ENCODE data around the gene A2ML1. TPM values are rescaled to one million over a fixed set of nuclear protein-coding genes. Genes with fewer than 3 reads are reported as not detected.

The A2ML1 gene
- total and polyA plus RNA-seq, 4 donors, result 0.04 to 1.1 (median 0.06) TPM; not detected in 1

GRCh38 chr12:8823565-8824300 lies 1.3 kb downstream of the A2ML1 start:
- Histone ChIP-seq H3K36me3 (ENCODE audit: control insufficient read depth in 4 of 4, insufficient read depth in 4 of 4, low read length in 4 of 4) (no peaks in the 10 kb centered on the region), H3K27ac (ENCODE audit: low read depth in 1 of 2, low read length in 1 of 2) (no peak overlapping the region), H3K4me3 (no peak overlapping the region), H3K9ac (ENCODE audit: insufficient read depth in 1 of 2, low read length in 2 of 2) (no peak overlapping the region), H3K27me3 (ENCODE audit: control insufficient read depth in 3 of 3, insufficient read depth in 3 of 3, low read length in 2 of 3) (no peaks in the 10 kb centered on the region), H3K4me1 (ENCODE audit: control insufficient read depth in 5 of 5, insufficient read depth in 5 of 5, low read length in 5 of 5) (peaks cover 0 to 4% (median 0%) of the 10 kb centered on the region in 5 donors), H3K9me3 (ENCODE audit: control insufficient read depth in 4 of 4, insufficient read depth in 3 of 4, low read length in 3 of 4) (no peaks in the 10 kb centered on the region)
- WGBS, 2 donors, result 44 to 65% methylated on average over 8 of the region's 8 CpGs
- peak; percentile 50 for TF ChIP-seq CTCF (IDR thresholded peaks at IDR 0.05; ENCODE audit: control extremely low read depth, extremely low read depth)
- DNase-seq (peak; percentile 47 to 69 (median 69)), ATAC-seq (ENCODE audit: insufficient read depth, low FRiP score) (no peak)

- WGBS, 2 donors, result 88 to 89% methylated on average over 4 of the region's 4 CpGs
- no peak overlapping the region for H3K27ac ChIP-seq (ENCODE audit: low read depth in 1 of 2, low read length in 1 of 2)
- peaks cover 0 to 4% (median 0%) of the 10 kb centered on the region in 5 donors for H3K4me1 ChIP-seq (ENCODE audit: control insufficient read depth in 5 of 5, insufficient read depth in 5 of 5, low read length in 5 of 5)
- H3K36me3 ChIP-seq (ENCODE audit: control insufficient read depth in 4 of 4, insufficient read depth in 4 of 4, low read length in 4 of 4), result no peaks in the 10 kb centered on the region
- no peak for ATAC-seq (ENCODE audit: insufficient read depth, low FRiP score)
- no peak overlapping the region for H3K9ac ChIP-seq (ENCODE audit: insufficient read depth in 1 of 2, low read length in 2 of 2)
- no peaks in the 10 kb centered on the region for H3K27me3 ChIP-seq (ENCODE audit: control insufficient read depth in 3 of 3, insufficient read depth in 3 of 3, low read length in 2 of 3)
- no peak for TF ChIP-seq CTCF (IDR thresholded peaks at IDR 0.05; ENCODE audit: control extremely low read depth, extremely low read depth)
- no peaks in the 10 kb centered on the region for H3K9me3 ChIP-seq (ENCODE audit: control insufficient read depth in 4 of 4, insufficient read depth in 3 of 4, low read length in 3 of 4)
- no peak for DNase-seq
- no peak overlapping the region for H3K4me3 ChIP-seq
Observed at GRCh38 chr12:8827551-8828256, 5.3 kb downstream of the A2ML1 start.

- Histone ChIP-seq H3K9me3 (ENCODE audit: control insufficient read depth in 4 of 4, insufficient read depth in 3 of 4, low read length in 3 of 4) (no peaks in the 10 kb centered on the region), H3K4me1 (ENCODE audit: control insufficient read depth in 5 of 5, insufficient read depth in 5 of 5, low read length in 5 of 5) (peaks cover 0 to 4% (median 0%) of the 10 kb centered on the region in 5 donors), H3K27ac (ENCODE audit: low read depth in 1 of 2, low read length in 1 of 2) (no peak overlapping the region), H3K36me3 (ENCODE audit: control insufficient read depth in 4 of 4, insufficient read depth in 4 of 4, low read length in 4 of 4) (no peaks in the 10 kb centered on the region), H3K4me3 (no peak overlapping the region), H3K27me3 (ENCODE audit: control insufficient read depth in 3 of 3, insufficient read depth in 3 of 3, low read length in 2 of 3) (no peaks in the 10 kb centered on the region), H3K9ac (ENCODE audit: insufficient read depth in 1 of 2, low read length in 2 of 2) (no peak overlapping the region)
- DNase-seq (no peak), ATAC-seq (ENCODE audit: insufficient read depth, low FRiP score) (no peak)
- no peak for TF ChIP-seq CTCF (IDR thresholded peaks at IDR 0.05; ENCODE audit: control extremely low read depth, extremely low read depth)
- WGBS, 2 donors, result 77 to 80% methylated on average over 9 of the region's 9 CpGs
Observed at GRCh38 chr12:8828257-8829124, 6.1 kb downstream of the A2ML1 start.
